GM18907 (cell line): ENCODE measurements around the gene SHANK2.
A peak's percentile ranks its signal among the peaks of the same experiment; 100 is the strongest.
"Not testable (repeated sequence)": the region's sequence is repeated elsewhere in the genome, so short reads cannot be mapped to it uniquely, and the experiment has no call there.

Experiments used
- ATAC-seq: cut with Tn5 transposase; IDR thresholded peaks from one replicate; pipeline ENCODE4 v1.9.1; 2021; ENCODE audit warnings: mild to moderate bottlenecking, moderate library complexity; ENCODE audit not compliant: unreplicated experiment

Gene SHANK2

DNA sequence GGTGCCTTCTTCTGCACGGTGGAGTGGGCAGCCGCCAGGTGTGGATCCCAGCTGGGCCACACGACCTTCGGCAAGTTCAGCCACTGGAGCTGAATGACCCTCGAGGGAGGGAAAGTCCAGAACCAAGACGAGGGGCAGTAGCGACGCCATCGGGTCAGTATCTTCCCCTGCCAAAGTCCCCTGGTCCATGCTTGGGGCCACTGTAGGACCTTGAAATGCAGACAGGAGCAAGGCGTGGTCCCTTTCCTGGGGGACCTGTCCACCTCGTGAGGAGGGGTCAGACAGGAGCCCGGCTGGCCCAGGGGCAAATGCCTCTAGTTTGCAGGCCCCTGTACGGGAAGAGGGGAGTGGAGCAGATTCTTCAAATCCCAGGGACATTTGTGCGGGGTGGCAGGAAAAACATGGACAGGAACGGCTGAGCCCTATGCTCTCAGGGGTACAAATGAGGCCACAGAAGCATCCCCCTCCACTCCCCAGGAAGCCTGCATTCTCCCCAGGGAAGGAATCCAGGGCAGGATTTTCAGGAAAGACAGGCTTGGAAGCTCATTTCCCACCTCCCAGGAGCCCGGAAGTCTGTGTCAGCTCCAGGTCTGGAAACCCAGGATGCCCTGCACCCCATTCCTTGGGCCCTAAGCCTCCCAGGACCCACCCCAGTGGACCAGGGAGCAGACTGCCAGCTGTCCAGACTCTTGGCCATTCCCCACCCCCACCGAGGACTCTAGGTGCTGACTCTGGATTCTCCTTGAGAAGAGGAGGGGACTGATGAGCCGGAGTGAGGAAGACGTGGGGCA lies 6.6 kb downstream of the SHANK2 start:
- no peak for ATAC-seq

DNA sequence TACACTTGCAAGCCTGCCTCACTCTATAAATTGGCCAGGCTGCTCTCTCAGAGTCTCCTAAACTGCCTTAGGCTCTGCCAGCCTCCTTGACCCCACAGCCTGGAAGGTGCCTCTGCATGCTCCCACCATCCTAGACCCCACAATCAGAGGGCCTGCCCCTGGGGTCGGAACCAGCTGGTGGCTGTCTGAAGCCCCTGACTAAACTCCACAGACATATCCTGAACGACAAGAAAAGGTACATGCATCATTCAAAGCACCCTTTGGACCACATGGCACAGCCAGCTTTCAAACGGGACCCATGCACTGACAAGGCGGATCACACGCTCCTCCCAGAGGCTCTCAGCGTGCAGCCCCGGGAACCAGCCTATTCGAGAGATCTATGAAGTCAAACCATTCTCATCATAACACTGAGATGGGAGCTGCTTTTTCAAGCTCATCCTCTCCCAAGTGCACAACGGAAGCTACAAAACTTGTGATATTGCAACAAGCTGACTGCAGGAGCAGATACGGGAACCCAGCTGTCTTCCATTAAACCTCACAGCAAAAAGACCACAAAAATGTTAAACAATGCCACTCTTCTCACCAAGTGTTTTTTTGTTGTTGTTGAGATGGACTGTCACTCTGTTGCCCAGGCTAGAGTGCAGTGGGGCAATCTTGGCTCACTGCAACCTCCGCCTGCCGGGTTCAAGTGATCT lies 8.1 kb downstream of the SHANK2 start:
- ATAC-seq: no peak

DNA sequence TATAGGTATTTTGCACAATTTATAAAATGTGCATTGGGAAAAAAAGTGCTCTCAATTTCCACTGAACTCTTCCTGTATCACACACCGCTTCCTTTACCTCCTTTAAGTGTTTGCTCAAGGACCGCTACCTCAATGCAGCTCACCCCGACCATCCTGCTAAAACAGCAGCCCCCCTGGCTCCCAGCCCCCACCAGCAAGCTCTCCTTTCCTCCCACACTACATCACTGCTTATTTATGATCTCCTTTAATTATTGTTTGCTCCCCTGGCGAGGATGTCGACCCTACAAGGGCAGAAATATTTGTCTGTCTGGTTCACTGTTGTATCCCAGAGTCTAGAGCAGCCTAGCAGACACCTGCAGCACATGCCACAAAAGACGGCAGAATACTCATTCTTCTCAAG lies 10.0 kb downstream of the SHANK2 start:
- no peak for ATAC-seq

DNA sequence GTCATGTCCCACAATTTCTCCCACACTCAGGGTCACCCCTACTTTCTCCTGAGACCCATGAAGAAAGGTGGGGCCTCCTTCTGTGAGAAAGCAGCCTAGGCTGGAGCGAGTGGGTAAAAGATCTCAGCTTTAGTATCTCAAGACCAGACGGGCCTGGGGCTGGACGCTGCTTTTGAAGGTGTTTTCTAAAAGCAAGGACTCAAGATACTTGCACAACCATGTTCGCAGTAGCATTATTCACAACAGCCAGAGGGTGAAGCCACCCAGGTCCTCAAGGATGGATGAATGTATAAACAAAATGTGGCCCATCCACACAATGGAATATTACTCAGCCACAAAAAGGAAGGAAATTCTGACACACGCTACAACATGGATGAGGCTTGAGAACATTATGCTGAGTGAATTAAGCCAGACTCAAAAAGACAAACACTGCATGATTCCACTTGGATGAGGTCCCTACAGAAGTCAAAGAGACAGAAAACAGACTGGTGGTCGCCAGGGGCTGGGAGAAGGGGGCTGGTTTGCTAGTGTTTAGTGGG lies 10.6 kb downstream of the SHANK2 start:
- ATAC-seq: no peak

DNA sequence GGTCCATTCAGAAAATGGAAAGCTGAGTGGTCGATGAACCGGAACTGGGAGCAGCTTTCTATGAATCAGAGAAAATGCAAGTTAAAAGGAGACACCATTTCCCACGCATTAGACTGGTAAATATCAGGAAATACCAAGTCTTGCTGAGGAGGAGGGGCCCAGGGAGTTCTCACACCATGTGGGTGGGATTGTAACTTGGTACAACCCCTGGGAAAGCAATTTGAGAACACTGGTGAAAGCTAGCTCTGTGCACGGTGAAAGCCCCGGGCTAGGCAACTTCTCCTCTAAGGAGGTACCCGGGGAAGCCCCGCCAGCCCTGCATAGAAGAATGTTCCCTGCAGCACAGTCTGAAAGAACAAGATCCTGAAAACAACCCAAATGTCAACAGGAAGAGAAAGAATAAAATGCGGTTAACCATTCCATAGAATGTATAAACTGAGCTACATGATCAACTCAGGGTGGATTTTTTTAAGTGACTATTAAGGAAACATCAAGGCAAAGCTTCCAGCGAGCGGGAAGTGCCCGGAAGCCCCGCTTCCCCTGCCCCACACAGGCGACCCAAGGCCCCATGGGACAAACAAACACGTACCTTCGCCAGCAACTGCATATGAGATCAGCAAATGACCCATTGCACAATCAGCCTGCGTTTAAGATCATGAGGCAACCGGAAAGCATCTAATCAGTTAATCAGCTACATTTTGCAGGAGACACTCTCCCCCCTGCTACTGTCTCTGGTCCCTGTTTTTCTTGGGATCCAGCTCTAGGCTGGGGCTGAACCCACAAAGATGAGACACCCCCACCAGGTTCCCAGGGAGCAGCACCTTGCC lies 11.3 kb downstream of the SHANK2 start:
- peak; percentile 84 for ATAC-seq

DNA sequence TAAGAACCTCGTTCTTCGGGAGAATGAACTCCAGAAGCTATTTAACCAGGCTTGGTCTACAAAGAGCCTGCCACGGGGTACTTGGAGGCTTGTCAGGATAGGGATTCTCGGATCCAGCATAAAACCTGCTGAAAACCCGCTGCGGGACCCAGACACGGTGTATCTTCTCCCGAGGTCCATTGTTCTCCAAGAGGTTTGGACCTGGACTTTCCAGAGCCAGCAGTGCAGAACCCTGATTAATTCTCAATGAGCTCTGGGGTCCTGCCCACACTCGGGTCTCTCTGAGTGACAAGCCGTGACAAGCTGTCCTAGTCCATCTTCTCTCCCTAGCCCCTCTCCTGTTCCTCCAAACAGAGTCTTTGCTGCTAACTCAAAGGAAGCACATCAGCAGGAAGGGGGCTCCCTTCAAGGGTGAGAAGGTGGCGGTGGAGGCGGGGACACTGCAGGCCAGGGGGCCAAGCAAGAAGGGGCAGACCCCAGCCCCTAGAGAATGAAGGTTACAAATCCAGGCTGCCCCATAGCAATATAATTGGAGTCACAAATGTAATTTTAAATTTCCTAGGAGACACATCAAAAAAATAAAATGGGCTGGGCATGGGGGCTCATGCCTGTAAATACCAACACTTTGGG lies 12.2 kb downstream of the SHANK2 start:
- ATAC-seq: no peak

DNA sequence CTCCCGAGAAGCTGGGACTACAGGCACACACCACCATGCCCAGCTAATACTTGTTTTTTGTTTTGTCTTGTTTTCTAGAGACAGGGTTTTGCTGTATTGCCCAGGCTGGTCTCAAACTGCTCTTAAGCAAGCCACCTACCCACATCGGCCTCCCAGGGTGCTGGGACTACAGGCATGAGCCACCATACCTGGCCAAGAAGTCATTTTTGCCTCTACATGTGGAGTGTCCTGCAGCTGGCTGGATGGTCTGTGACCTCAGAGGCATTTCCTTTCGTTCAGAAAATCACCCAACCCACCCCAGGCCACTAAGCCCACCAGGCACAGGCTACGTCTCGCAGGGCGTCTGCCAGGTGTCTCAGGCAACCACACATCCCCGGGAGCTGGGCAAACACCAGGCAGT lies 12.8 kb downstream of the SHANK2 start:
- no peak for ATAC-seq

DNA sequence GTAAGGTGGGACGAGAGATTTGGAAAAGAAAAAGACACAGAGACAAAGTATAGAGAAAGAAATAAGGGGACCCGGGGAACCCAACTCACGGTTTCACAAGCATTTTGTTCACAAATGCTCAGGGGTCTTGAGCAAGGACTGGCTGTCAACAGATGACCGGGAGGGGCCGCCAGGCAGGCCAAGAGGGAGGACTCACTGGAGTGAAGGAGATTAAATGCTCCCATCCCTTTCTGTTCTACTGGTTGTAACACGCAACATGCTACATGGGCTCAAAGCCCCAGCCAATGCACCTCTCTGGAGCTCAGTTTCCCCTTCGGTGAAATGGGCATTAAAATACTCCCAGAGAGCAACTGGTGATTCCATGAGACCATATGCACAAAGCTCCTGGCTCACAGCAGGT lies 13.4 kb downstream of the SHANK2 start:
- ATAC-seq: no peak

DNA sequence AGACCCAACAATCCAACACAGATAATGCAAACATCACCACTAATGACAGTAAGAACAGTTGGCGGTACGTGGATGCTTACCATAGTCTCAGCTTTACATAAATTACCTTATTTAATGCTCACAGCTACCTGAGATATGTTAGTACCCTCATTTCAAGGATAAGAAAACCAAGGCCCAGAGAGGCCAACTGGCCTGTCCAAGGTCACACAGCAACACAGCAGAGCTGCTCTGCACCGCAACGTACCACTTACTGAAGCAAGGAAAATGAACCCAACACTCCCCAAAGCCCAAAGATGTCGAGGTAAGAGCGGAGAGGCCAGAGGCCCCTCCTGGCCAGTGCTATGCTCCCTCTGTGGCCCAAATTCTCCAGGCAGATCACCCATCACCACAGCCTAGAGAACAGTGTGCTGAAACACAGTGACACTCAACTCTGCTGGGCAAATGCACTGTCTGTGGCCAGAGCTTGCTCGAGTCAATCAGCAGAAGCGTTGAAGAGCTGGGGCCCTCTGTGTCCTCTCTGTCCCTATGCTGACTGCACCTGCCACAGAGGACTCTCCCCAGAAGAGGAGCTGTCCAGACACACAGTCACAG lies 14.0 kb downstream of the SHANK2 start:
- ATAC-seq: no peak

DNA sequence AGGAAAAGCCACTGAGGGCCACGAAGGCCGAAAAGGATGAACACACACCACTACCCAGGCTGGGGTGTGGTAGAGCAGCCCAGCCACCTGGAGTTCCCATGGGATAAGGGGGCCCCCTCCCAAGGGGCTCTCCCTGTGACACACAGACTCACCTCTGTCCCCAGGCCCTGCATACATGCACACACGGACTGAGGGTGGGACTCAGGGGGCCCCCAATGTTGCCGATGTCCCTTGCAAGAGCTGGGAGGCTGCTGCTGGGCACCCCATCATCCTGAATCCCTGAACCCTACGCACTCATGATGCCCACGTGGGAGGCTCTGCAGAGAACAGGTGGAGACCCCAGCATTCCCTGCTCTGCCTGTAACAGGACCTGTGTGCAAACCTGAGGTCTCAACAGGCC lies 14.5 kb downstream of the SHANK2 start:
- no peak for ATAC-seq

DNA sequence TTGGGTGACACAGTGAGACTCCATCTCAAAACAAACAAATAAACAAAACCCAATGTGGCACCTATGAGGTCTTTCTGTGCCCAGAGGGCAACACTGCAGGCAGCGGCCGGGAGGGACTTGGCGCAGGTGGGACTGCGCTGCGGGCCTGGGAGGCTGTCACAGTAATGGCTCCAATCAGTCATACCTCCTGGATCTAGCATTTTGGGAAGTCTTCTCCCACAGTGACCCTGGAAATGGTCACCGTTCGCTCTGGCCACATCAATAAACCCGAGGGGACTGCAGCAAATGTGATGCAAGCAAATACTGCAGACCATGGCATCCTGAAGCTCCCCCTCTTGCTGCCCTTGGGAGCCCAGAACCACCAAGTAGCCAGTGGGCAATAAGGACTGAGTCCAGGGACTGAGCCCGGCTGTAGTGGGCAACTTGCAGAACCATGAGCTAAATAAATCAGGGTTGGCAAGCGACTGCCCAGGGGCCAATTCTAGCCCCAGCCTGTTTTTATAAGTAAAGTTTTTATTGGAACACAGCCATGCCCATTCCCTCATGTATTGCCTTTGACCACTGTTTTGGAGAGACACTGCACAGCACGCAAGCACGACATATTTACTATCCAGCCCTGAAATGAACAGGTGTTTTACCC lies 15.4 kb downstream of the SHANK2 start:
- ATAC-seq: no peak

DNA sequence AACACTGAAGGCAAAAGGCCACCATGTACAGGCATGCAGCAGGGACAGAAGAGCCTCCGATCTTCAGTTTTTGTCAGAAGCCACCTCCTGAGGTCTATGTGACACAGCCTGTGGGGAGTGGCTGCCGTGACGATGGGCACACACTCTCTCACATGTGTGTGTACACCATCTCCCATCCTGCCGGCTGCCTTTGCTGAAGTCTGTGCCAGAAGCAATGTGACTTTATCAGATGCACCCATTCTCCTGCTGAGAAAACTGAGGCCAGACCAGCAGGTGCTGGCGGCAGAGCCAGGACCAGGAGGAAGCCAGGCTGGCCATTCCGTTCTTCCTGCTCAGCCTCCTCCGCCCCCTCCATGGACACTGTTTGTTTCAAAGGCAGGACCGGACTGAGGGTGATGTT lies 16.7 kb downstream of the SHANK2 start:
- ATAC-seq: no peak

DNA sequence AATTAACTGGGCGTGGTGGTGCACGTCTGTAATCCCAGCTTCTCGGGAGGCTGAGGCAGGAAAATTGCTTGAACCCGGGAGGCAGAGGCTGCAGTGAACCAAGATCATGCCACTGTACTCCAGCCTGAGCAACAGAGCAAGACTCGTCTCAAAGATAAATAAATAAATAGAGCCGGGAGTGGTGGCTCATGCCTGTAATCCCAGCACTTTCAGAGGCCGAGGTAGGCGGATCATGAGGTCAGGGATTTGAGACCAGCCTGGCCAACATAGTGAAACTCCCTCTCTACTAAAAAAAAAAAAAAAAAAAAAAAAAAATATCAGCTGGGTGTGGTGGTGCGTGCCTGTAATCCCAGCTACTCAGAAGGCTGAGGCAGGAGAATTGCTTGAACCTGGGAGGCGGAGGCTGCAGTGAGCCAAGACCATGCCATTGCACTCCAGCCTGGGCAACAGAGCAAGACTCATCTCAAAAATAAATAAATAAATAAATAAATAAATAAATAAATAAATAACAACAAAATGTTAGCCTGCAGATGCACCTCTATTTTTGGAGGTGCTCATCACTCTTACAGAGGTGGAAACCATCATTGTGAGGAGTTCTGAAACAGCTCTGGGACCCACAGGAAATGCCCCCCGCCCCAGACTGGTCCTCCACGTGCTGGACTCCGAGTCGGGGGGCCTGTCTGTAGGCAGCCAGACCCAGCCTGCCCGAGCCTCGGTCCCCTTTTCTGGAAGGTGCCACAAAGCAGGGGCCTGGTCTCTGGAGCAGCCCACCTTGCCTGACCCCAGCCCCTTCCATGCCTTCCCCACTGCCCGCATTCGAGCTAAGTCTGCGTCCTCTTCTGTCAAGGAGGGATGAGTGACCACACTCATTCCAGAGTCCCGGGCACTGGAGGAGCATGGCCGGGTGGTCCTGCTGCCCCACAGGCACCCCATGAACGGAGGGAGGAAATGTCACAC lies 18.2 kb downstream of the SHANK2 start:
- ATAC-seq: not testable (repeated sequence)

DNA sequence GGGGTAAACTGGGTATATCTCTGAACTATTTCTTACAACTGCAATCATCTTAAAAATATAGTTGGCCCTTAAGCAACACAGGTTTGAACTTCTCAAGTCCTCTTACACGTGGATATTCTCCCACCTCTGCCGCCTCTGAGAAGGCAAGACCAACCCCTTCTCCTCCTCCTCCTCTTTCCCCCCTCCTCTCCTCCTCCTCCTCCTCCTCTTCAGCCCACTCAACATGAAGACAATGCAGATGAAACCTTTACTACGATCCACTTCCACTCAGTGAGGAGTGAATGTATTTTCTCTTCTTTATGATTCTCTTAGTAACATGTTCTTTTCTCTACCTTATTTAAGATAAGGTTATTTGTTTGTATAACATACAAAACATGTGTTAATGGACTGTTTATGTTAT lies 20.0 kb downstream of the SHANK2 start:
- ATAC-seq: no peak

DNA sequence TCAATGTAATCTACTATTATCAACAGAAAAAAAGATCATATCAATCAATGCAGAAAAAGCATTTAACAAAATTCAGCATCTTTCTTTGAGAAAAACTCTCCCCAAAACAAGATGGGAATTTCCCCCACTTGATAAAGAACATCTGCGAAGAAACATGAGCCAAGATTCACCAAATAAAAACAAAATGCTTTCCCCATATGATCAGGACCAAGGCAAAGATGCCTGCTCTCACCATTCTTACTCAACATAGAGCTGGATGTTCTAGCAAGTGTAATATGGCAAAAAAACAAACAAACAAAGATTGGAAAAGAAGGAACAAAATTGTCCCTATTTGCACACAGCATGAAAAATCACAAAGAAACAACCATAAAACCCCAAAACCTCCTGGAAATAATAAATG lies 23.4 kb downstream of the SHANK2 start:
- ATAC-seq: no peak

DNA sequence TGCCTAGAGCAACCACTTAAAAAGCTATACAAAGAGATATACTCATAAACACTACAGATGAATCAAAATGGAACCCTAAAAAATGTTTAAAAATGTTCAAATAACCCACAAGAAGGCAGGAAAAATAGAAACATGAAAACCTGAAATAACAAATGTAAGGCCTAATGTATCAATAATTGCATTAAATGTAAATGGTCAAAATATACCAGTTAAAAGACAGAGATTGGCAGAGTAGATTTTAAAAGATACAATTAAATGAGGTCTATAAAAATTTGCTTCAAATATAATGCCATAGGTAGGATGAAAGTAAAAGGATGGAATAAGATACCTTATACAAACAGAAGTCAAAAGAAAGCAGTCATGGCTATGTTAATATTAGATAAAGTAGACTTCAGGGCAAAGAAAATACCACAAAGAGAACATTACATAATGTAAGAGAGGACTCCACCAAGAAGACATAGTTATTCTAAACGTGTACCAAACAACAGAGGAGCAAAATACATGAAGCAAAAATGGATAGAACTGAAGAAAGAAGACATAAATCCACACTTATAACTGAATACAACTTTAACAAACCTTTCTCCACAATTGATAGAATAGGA lies 25.2 kb downstream of the SHANK2 start:
- ATAC-seq: no peak

DNA sequence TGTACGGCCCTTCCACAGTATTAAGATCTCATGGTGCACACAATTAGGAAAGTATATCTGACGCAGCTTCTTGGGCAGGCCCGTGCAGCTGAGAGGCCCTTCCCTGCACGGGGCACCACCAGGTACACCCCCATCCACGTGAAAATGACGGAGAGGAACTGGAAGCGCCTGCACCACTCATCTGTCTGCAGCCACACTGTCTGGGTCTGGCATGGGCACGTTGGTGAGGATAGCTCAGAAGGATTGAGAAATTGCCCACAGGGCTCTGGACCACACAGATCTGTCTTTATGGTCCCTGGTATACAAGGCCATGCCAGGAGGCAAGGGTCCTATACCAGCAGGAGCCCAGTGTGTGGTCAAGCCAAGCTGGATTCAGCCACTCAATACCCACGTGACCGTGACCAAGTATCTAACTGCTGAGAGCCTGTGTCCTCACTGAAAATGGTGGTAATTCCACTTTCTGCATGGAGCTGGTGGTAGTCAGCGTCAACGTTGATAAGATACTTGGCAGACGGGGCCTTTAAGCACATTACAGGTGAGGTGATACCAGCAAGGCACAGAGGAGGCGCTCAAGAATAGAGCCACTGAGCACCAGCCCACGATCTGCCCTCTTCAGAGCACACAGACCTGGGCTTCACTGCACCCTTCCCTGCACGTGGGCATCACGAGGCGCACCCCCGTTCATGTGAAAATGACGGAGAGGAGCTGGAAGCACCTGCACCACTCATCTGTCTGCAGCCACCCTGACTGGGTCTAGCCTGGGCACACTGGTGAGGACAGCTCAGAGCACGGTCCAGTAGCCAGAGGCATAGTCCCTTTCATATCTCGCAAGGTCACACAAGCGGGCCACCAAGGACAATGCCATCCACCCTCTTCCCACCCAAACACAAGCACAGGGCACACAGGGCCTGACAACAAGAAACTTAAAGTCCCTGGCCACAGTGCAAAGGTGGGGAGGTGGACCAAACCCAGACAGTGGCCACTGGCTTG lies 28.4 kb downstream of the SHANK2 start:
- ATAC-seq: no peak

DNA sequence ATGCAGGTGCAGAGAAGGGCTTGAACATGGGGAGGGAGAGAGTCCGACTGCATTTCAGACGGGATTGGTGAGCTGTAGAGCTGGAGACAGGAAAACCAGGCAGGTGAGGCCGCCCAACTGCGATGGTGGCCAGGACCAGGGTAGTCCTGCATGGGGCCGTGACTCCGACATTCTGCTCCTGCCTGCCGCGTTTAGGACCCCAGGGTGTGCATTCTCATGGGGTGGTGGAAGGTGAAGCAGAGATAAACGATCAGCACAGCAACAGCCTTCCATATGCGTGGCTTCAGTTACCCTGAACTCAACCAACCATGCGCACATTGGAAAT lies 29.3 kb downstream of the SHANK2 start:
- no peak for ATAC-seq
